ENCODE results near the gene SPEF1.

GRCh38 chr20:3752386-3752759, 28.9 kb downstream of the SPEF1 start:
- TF ChIP-seq CTCF (IDR thresholded peaks at IDR 0.05): no peak
- no peak for TF ChIP-seq POLR2A (IDR thresholded peaks at IDR 0.05)
- no peak for TF ChIP-seq POLR2AphosphoS5 (IDR thresholded peaks at IDR 0.05)
